ENCODE data around the gene STK38L.

Gene STK38L

GRCh38 chr12:27316947-27317346, 72.9 kb downstream of the STK38L start:
- DNase-seq (ENCODE audit: low read depth): no peak

DNA sequence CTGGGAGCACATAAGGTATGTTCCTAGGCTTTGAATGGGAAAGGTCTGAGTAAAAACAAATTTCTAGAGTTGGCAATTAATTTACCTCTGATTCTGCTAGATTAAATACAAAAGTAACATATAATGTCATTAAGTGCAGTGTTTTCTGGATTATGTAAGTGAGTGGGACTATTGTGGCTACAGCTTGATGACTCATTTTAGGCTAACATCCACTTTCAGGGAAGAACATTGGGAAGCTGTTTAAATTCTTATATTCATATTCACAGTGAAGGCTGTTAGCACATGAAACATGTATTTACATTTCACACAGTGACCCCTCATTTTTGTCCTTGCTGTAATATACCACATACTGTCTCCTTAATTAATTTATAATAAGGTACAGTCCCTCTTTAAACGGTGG, 75.3 kb downstream of the STK38L start:
- DNase-seq (ENCODE audit: low read depth): peak; percentile 68

- peak; percentile 31 for DNase-seq (ENCODE audit: low read depth)
These were observed 75.8 kb downstream of the STK38L start for GRCh38 chr12:27319848-27320247.

GRCh38 chr12:27324530-27324929, 80.4 kb downstream of the STK38L start:
- no peak for DNase-seq (ENCODE audit: low read depth)

GRCh38 chr12:27330846-27331245, 86.8 kb downstream of the STK38L start:
- no peak for DNase-seq (ENCODE audit: low read depth)

DNA sequence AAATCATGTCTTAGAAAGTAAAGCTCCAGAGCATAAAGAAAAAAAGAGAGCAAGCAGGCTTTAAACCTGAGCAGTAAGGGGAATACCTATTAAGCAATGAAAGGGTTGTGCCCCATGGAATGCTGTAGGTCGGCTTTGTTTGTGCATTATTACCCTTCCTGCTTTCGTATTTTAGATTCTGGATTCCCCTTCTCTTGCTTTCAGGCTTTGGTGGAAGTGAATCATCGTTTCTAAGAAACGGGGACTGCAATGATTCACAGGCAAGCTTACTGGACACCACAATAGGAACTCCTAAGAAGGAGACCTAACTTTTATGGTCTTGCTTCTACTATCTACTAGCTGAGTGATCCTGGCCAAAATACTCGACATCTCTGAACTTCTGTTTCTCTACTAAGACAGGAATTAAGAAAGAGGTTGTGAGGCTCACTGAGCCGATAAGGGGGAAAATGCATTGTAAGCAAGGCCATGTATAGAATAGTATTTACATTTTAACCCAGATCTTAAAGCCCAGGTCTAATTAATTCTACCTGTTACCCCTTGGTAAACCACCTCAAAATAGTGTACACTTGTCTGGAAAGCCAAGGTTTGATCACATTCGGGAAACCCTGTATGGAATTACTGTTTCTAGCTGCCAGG, 87.3 kb downstream of the STK38L start:
- peak; percentile 96 for DNase-seq (ENCODE audit: low read depth)

GRCh38 chr12:27331927-27332324, 87.8 kb downstream of the STK38L start:
- no peak for DNase-seq (ENCODE audit: low read depth)

- no peak for DNase-seq (ENCODE audit: low read depth)
These were observed 88.3 kb downstream of the STK38L start for GRCh38 chr12:27332407-27332713.

GRCh38 chr12:27332714-27333402, 88.8 kb downstream of the STK38L start, which contains the start of gene BMAL2:
TSS of gene BMAL2 (plus strand) at chr12:27332836. CDS start at chr12:27333073, 237 bp downstream.
- DNase-seq (ENCODE audit: low read depth): no peak

GRCh38 chr12:27333403-27334009, 89.4 kb downstream of the STK38L start:
- DNase-seq (ENCODE audit: low read depth): no peak

GRCh38 chr12:27334042-27334720, 90.1 kb downstream of the STK38L start:
- DNase-seq (ENCODE audit: low read depth): no peak

DNA sequence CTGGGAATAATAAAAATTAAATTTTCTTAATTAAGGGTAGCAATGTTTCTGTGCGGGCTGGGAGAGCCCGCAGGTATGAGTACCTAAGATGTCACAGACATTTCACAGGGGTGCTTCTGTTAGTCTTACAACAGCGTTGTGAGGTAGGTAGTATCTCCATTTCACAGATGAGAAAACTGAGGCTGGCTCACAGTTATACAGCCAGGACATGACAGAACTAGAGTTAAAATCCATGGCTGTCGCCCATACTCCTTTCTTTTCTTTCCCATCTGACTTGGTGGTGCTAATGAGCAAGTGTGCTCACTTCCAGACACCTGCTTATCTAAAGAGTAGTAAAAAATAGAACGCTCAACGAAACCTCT, 90.6 kb downstream of the STK38L start:
- DNase-seq (ENCODE audit: low read depth): no peak

DNA sequence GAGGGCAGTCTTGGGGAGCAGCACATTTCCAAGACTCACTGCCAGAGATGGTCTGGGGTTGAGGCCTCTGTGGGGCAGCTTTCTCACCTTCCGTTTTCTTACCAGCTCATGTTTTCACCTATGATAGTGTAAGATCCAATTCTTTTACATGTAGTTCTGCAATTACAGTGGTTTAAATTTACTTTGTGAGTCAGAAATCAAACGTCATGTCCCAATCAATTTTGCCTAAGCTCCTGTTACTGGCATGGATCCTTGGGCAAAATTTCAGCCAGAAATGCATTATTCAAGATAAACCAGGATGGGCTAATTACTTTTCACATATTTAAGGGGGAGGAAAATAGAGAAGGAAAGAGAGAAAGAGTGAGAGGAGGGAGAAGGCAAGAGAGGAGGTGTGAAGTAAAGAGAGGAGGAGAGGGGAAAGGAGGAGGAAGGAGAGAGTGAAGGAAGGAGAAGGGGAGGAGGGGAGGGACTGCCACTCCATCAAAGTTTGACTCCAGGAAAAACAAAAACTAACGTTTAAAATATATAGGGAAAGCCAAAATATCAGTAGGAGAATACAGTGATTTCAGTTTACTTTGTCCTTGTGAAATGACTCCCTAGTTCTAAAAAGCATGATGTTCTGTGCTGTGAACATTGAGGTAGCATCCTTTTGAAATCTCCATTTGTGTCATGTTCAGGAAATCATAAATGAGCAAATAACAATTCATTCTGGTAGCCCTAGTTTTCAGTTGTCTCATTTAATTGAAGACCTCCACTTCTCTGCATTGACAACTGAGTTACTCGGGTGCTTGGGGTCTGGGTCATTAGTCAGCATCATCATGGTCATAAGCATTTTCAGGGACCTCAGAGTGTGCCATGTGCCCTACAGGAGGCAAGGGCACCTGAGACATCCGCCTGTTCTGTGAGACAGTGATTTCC, 91.5 kb downstream of the STK38L start:
- DNase-seq (ENCODE audit: low read depth): no peak

DNA sequence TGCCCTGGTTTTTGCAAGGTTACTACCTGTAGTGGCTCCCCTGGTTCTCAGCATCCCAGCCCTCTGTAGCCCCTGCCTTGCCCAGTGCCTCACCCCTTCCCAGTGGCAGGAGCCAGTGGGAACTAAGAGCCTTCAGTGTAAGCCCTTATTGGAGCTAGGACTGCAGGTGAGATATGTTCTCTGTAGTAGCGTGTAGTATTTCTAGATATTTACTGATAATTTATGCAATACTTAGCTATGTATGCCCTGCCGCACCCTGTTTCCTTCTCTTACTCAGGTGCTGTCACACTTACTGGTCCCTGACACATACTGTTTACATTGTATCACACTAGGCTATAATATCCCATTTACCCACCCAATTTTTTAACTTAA, 92.2 kb downstream of the STK38L start:
- DNase-seq (ENCODE audit: low read depth): no peak

DNA sequence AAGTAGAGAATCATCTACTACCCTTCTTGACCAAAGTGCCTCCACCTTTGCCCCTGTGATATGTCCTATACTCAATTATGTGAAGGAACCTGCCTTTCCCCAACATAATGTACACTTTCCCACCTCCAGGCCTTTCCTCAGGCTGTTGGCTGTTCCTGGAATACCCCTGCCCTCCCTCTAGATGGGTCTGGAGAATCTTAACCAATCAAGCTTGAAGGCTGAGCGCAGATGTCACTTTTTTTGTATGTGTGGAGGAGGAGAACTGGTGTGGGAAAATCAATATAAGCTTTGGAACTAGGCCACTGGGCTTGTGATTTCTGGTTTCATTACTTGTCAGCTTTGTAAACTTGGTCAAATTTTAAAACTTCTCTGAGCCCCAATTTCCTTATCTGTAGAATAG, 93.3 kb downstream of the STK38L start:
- no peak for DNase-seq (ENCODE audit: low read depth)

DNA sequence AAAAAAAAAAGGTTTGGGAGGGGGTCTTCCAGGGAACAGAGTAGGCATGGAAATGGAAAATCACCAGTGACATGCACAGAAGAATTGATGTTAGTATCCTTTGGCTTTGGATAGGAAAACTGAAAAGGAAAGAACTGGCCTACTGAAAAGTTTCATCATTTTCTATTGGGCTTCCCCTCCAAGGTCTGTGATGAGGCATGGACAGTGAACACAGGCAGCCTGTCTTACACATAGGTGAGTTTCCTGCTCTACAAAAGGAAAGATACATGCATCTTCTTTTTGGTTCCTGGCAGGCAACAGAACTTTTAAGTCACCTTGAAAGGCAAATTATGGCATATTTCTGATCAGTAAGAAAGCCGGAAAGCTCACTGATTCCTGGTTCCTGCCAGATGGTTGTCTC, 94.4 kb downstream of the STK38L start:
- DNase-seq (ENCODE audit: low read depth): no peak

DNA sequence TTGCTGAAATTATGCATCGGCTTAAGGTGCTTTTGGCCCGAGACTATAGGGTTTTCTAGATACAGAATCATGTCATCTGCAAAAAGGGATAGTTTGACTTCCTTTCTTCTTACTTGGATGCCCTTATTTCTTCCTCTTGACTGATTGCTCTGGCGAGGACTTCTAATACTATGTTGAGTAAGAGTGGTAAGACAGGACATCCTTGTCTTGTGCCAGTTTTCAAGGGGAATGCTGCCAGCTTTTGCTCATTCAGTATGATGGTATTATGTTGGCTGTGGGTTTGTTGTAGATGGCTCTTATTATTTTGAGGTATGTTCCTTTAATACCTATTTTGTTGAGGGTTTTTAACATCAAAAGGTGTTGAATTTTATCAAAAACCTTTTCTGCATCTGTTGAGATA, 96.9 kb downstream of the STK38L start:
- DNase-seq (ENCODE audit: low read depth): no peak

GRCh38 chr12:27342536-27342935, 98.5 kb downstream of the STK38L start:
- DNase-seq (ENCODE audit: low read depth): no peak

GRCh38 chr12:27343255-27344000, 99.3 kb downstream of the STK38L start:
- DNase-seq (ENCODE audit: low read depth): peak; percentile 95

GRCh38 chr12:27344246-27344645, 100.2 kb downstream of the STK38L start:
- peak; percentile 47 for DNase-seq (ENCODE audit: low read depth)

DNA sequence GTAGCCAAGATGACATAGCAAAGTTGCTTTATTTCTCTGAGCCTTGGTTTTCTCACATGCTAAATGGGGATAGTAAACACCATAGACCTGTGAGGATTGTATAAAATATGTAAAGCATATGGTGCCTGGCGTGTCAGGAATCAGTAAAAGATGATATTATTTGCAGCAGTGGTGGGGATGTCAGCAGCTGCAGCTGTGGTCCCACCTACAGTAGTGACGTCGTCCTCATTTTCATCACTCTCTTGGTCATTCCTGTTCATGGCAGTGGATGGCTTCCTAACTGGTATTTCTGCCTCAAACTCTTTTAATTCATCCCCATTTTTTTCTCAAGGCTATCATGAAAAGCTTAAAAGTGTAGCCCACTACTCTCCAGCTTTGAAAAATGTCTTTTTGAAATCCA, 100.7 kb downstream of the STK38L start:
- no peak for DNase-seq (ENCODE audit: low read depth)

Measured in amniotic epithelial cell (primary cell).